Measurements from ENCODE around the gene COL25A1. TPM values are rescaled to one million over a fixed set of nuclear protein-coding genes. Genes with fewer than 3 reads are reported as not detected.
"Not testable (repeated sequence)": the region's sequence is repeated elsewhere in the genome, so short reads cannot be mapped to it uniquely, and the experiment has no call there.

The COL25A1 gene
- total RNA-seq, 4 donors from 2014 or later: 0.06 to 0.53 (median 0.23) TPM

- H3K4me1 ChIP-seq: no peaks in the 10 kb centered on the region
- no peak overlapping the region for H3K27ac ChIP-seq
- DNase-seq: no peak
- H3K27me3 ChIP-seq: no peaks in the 10 kb centered on the region
- H3K36me3 ChIP-seq: no peaks in the 10 kb centered on the region
- 81 to 85% methylated on average over 3 of the region's 3 CpGs for WGBS, 2 donors
- no peak overlapping the region for H3K4me3 ChIP-seq
- TF ChIP-seq POLR2A (IDR thresholded peaks at IDR 0.05): no peak
- TF ChIP-seq CTCF (IDR thresholded peaks at IDR 0.05): no peak
- H3K9me3 ChIP-seq: no peaks in the 10 kb centered on the region
- intact Hi-C loops (cut with DNase I): no loop called here
Observed at GRCh38 chr4:108943371-108943770, 359.1 kb downstream of the COL25A1 start.

- Histone ChIP-seq H3K4me3 (no peak overlapping the region), H3K36me3 (no peaks in the 10 kb centered on the region), H3K27me3 (no peaks in the 10 kb centered on the region), H3K4me1 (no peaks in the 10 kb centered on the region), H3K27ac (no peak overlapping the region), H3K9me3 (no peaks in the 10 kb centered on the region)
- intact Hi-C loops (cut with DNase I): no loop called here
- TF ChIP-seq CTCF (IDR thresholded peaks at IDR 0.05): no peak
- TF ChIP-seq POLR2A (IDR thresholded peaks at IDR 0.05): no peak
- no peak for DNase-seq
- WGBS, 2 donors: 74 to 79% methylated on average over 4 to 7 of the region's 7 CpGs
Observed at GRCh38 chr4:108941904-108942430, 360.5 kb downstream of the COL25A1 start.

- TF ChIP-seq POLR2A (IDR thresholded peaks at IDR 0.05) (no peak), CTCF (IDR thresholded peaks at IDR 0.05) (no peak)
- DNase-seq: no peak
- WGBS, 2 donors: 44 to 55% methylated on average over 1 of the region's 1 CpG
Observed at GRCh38 chr4:108940634-108941033, 361.8 kb downstream of the COL25A1 start.

GRCh38 chr4:108940149-108940548, 362.3 kb downstream of the COL25A1 start:
- no peak overlapping the region for H3K4me3 ChIP-seq
- H3K27me3 ChIP-seq: no peaks in the 10 kb centered on the region
- TF ChIP-seq CTCF (IDR thresholded peaks at IDR 0.05) (no peak), POLR2A (IDR thresholded peaks at IDR 0.05) (no peak)
- H3K36me3 ChIP-seq: no peaks in the 10 kb centered on the region
- intact Hi-C loops (cut with DNase I): no loop called here
- no peaks in the 10 kb centered on the region for H3K4me1 ChIP-seq
- no peaks in the 10 kb centered on the region for H3K9me3 ChIP-seq
- 65 to 77% methylated on average over 4 to 5 of the region's 5 CpGs for WGBS, 2 donors
- no peak for DNase-seq
- H3K27ac ChIP-seq: no peak overlapping the region

More at GRCh38 chr4:108940634-108941033, 361.8 kb downstream of the COL25A1 start:
- H3K27ac ChIP-seq: no peak overlapping the region
- H3K27me3 ChIP-seq: no peaks in the 10 kb centered on the region
- no peaks in the 10 kb centered on the region for H3K9me3 ChIP-seq
- no peak overlapping the region for H3K4me3 ChIP-seq
- H3K4me1 ChIP-seq: no peaks in the 10 kb centered on the region
- intact Hi-C loops (cut with DNase I): no loop called here
- H3K36me3 ChIP-seq: no peaks in the 10 kb centered on the region

GRCh38 chr4:108937066-108937465, 365.4 kb downstream of the COL25A1 start:
- intact Hi-C loops (cut with DNase I): no loop called here
- H3K27ac ChIP-seq: no peak overlapping the region
- TF ChIP-seq POLR2A (IDR thresholded peaks at IDR 0.05): no peak
- no peak for TF ChIP-seq CTCF (IDR thresholded peaks at IDR 0.05)
- no peaks in the 10 kb centered on the region for H3K27me3 ChIP-seq
- DNase-seq: no peak
- H3K36me3 ChIP-seq: no peaks in the 10 kb centered on the region
- no peak overlapping the region for H3K4me3 ChIP-seq
- H3K4me1 ChIP-seq: no peaks in the 10 kb centered on the region
- WGBS, 2 donors: 58 to 69% methylated on average over 3 to 5 of the region's 5 CpGs
- no peaks in the 10 kb centered on the region for H3K9me3 ChIP-seq

GRCh38 chr4:108933925-108934324, 368.5 kb downstream of the COL25A1 start:
- DNase-seq; H3K9me3 ChIP-seq; H3K27me3 ChIP-seq; H3K4me3 ChIP-seq; H3K27ac ChIP-seq; intact Hi-C loops (cut with DNase I); H3K4me1 ChIP-seq; H3K36me3 ChIP-seq: not testable (repeated sequence)
- WGBS, 2 donors: 84 to 93% methylated on average over 4 to 5 of the region's 5 CpGs
